ENCODE data around the gene ACSS3. TPM values are rescaled to one million over a fixed set of nuclear protein-coding genes. Genes with fewer than 3 reads are reported as not detected.

Gene ACSS3
- total and polyA plus RNA-seq, 5 experiments from 2014 or later = not detected

GRCh38 chr12:81120961-81121360 is 43.1 kb downstream of the ACSS3 start:
- Mint-ChIP-seq H3K4me1 (no peaks in the 10 kb centered on the region), H3K27me3 (no peaks in the 10 kb centered on the region), H3K9me3 (peaks cover 0 to 61% (median 8%) of the 10 kb centered on the region in 9 donors), H3K36me3 (peaks cover 0 to 9% (median 0%) of the 10 kb centered on the region in 3 donors), H3K27ac (no peak overlapping the region), H3K4me3 (no peak overlapping the region)
- ATAC-seq = no peak
- no peak for DNase-seq
- POLR2A ChIA-PET = no interaction called here

GRCh38 chr12:81123611-81124010 is 45.7 kb downstream of the ACSS3 start:
- no peak for DNase-seq
- ATAC-seq = no peak
- peaks cover 0 to 9% (median 0%) of the 10 kb centered on the region in 3 donors for H3K36me3 Mint-ChIP-seq
- no peaks in the 10 kb centered on the region for H3K27me3 Mint-ChIP-seq
- H3K27ac Mint-ChIP-seq = no peak overlapping the region
- no peak overlapping the region for H3K4me3 Mint-ChIP-seq
- POLR2A ChIA-PET = no interaction called here
- H3K9me3 Mint-ChIP-seq = peaks cover 0 to 43% (median 8%) of the 10 kb centered on the region in 9 donors
- no peaks in the 10 kb centered on the region for H3K4me1 Mint-ChIP-seq

- Mint-ChIP-seq H3K4me3 (no peak overlapping the region), H3K27me3 (no peaks in the 10 kb centered on the region), H3K9me3 (peaks cover 0 to 24% (median 4%) of the 10 kb centered on the region in 9 donors), H3K27ac (no peak overlapping the region), H3K36me3 (peaks cover 0 to 9% (median 0%) of the 10 kb centered on the region in 3 donors), H3K4me1 (no peaks in the 10 kb centered on the region)
- DNase-seq (no peak), ATAC-seq (no peak)
- POLR2A ChIA-PET = no interaction called here
These were observed 47.8 kb downstream of the ACSS3 start for GRCh38 chr12:81125691-81126090.

GRCh38 chr12:81128930-81129554 is 51.2 kb downstream of the ACSS3 start:
- no peaks in the 10 kb centered on the region for H3K4me1 Mint-ChIP-seq

GRCh38 chr12:81136519-81136918 is 58.6 kb downstream of the ACSS3 start:
- POLR2A ChIA-PET = no interaction called here
- DNase-seq = no peak
- no peak overlapping the region for H3K27ac Mint-ChIP-seq

More at GRCh38 chr12:81128930-81129554, 51.2 kb downstream of the ACSS3 start:
- peaks cover 0 to 38% (median 7%) of the 10 kb centered on the region in 9 donors for H3K9me3 Mint-ChIP-seq
- peaks cover 0 to 9% (median 0%) of the 10 kb centered on the region in 3 donors for H3K36me3 Mint-ChIP-seq
- H3K27me3 Mint-ChIP-seq = no peaks in the 10 kb centered on the region
- POLR2A ChIA-PET = no interaction called here
- no peak for DNase-seq
- H3K4me3 Mint-ChIP-seq = no peak overlapping the region
- no peak for ATAC-seq
- H3K27ac Mint-ChIP-seq = no peak overlapping the region

GRCh38 chr12:81137801-81138200 is 59.9 kb downstream of the ACSS3 start:
- no peaks in the 10 kb centered on the region for H3K4me1 Mint-ChIP-seq
- no peak for ATAC-seq
- no peaks in the 10 kb centered on the region for H3K36me3 Mint-ChIP-seq
- POLR2A ChIA-PET = no interaction called here
- no peak overlapping the region for H3K27ac Mint-ChIP-seq
- DNase-seq = no peak
- no peak overlapping the region for H3K4me3 Mint-ChIP-seq
- H3K27me3 Mint-ChIP-seq = no peaks in the 10 kb centered on the region
- peaks cover 0 to 11% (median 0%) of the 10 kb centered on the region in 9 donors for H3K9me3 Mint-ChIP-seq

More at GRCh38 chr12:81136519-81136918, 58.6 kb downstream of the ACSS3 start:
- Mint-ChIP-seq H3K27me3 (no peaks in the 10 kb centered on the region), H3K4me3 (no peak overlapping the region), H3K4me1 (no peaks in the 10 kb centered on the region), H3K36me3 (no peaks in the 10 kb centered on the region), H3K9me3 (peaks cover 0 to 20% (median 4%) of the 10 kb centered on the region in 9 donors)
- no peak for ATAC-seq

- ATAC-seq = no peak
- Mint-ChIP-seq H3K36me3 (no peaks in the 10 kb centered on the region), H3K4me1 (no peaks in the 10 kb centered on the region), H3K4me3 (no peak overlapping the region), H3K27me3 (no peaks in the 10 kb centered on the region), H3K9me3 (peaks cover 0 to 3% (median 0%) of the 10 kb centered on the region in 9 donors), H3K27ac (no peak overlapping the region)
- POLR2A ChIA-PET = no interaction called here
- no peak for DNase-seq
These were observed 63.3 kb downstream of the ACSS3 start for GRCh38 chr12:81141217-81141616.

- ATAC-seq (no peak), DNase-seq (no peak)
- Mint-ChIP-seq H3K9me3 (peaks cover 0 to 11% (median 0%) of the 10 kb centered on the region in 9 donors), H3K36me3 (no peaks in the 10 kb centered on the region), H3K27me3 (no peaks in the 10 kb centered on the region), H3K27ac (no peak overlapping the region), H3K4me3 (no peak overlapping the region), H3K4me1 (no peaks in the 10 kb centered on the region)
- POLR2A ChIA-PET = no interaction called here
These were observed 65.2 kb downstream of the ACSS3 start for GRCh38 chr12:81143057-81143456.

GRCh38 chr12:81146228-81147225 is 68.6 kb downstream of the ACSS3 start:
- Mint-ChIP-seq H3K36me3 (no peaks in the 10 kb centered on the region), H3K27me3 (no peaks in the 10 kb centered on the region), H3K4me1 (no peaks in the 10 kb centered on the region), H3K4me3 (no peak overlapping the region), H3K27ac (no peak overlapping the region), H3K9me3 (peaks cover 0 to 11% (median 0%) of the 10 kb centered on the region in 9 donors)
- POLR2A ChIA-PET = no interaction called here
- ATAC-seq (no peak), DNase-seq (no peak)

- Mint-ChIP-seq H3K9me3 (peaks cover 0 to 11% (median 0%) of the 10 kb centered on the region in 9 donors), H3K27ac (no peak overlapping the region)
These were observed 69.5 kb downstream of the ACSS3 start for GRCh38 chr12:81147292-81147919.

GRCh38 chr12:81150382-81150781 is 72.5 kb downstream of the ACSS3 start:
- H3K27ac Mint-ChIP-seq = no peak overlapping the region
- ATAC-seq (no peak), DNase-seq (no peak)
- no peaks in the 10 kb centered on the region for H3K36me3 Mint-ChIP-seq
- no peaks in the 10 kb centered on the region for H3K27me3 Mint-ChIP-seq
- H3K4me1 Mint-ChIP-seq = no peaks in the 10 kb centered on the region
- POLR2A ChIA-PET = no interaction called here
- H3K4me3 Mint-ChIP-seq = no peak overlapping the region
- H3K9me3 Mint-ChIP-seq = peaks cover 0 to 8% (median 0%) of the 10 kb centered on the region in 9 donors

More at GRCh38 chr12:81147292-81147919, 69.5 kb downstream of the ACSS3 start:
- POLR2A ChIA-PET = no interaction called here
- Mint-ChIP-seq H3K36me3 (no peaks in the 10 kb centered on the region), H3K4me1 (no peaks in the 10 kb centered on the region), H3K27me3 (no peaks in the 10 kb centered on the region), H3K4me3 (no peak overlapping the region)
- ATAC-seq (no peak), DNase-seq (no peak)

- no peaks in the 10 kb centered on the region for H3K27me3 Mint-ChIP-seq
- H3K36me3 Mint-ChIP-seq = no peaks in the 10 kb centered on the region
- no peak overlapping the region for H3K4me3 Mint-ChIP-seq
- H3K9me3 Mint-ChIP-seq = peaks cover 0 to 12% (median 0%) of the 10 kb centered on the region in 9 donors
- H3K4me1 Mint-ChIP-seq = no peaks in the 10 kb centered on the region
- DNase-seq (no peak), ATAC-seq (no peak)
- POLR2A ChIA-PET = no interaction called here
- H3K27ac Mint-ChIP-seq = no peak overlapping the region
These were observed 82.0 kb downstream of the ACSS3 start for GRCh38 chr12:81159856-81160255.

GRCh38 chr12:81161680-81162079 is 83.8 kb downstream of the ACSS3 start:
- no peak overlapping the region for H3K27ac Mint-ChIP-seq
- POLR2A ChIA-PET = no interaction called here
- H3K27me3 Mint-ChIP-seq = no peaks in the 10 kb centered on the region
- no peak overlapping the region for H3K4me3 Mint-ChIP-seq
- no peaks in the 10 kb centered on the region for H3K36me3 Mint-ChIP-seq
- ATAC-seq (no peak), DNase-seq (no peak)
- no peaks in the 10 kb centered on the region for H3K4me1 Mint-ChIP-seq
- H3K9me3 Mint-ChIP-seq = peaks cover 0 to 12% (median 4%) of the 10 kb centered on the region in 9 donors

All from naive thymus-derived CD8-positive, alpha-beta T cell (primary cell).